GM19193 (cell line): Measurements from ENCODE around the gene NOP16.

Experiments used
- POLR2A ChIP-seq: IDR thresholded peaks from 4 replicates; pipeline ENCODE4 v1.6.1; 2011; ENCODE audit not compliant: insufficient read depth, insufficient read length; ENCODE audit errors: extremely low read depth

The NOP16 gene

DNA sequence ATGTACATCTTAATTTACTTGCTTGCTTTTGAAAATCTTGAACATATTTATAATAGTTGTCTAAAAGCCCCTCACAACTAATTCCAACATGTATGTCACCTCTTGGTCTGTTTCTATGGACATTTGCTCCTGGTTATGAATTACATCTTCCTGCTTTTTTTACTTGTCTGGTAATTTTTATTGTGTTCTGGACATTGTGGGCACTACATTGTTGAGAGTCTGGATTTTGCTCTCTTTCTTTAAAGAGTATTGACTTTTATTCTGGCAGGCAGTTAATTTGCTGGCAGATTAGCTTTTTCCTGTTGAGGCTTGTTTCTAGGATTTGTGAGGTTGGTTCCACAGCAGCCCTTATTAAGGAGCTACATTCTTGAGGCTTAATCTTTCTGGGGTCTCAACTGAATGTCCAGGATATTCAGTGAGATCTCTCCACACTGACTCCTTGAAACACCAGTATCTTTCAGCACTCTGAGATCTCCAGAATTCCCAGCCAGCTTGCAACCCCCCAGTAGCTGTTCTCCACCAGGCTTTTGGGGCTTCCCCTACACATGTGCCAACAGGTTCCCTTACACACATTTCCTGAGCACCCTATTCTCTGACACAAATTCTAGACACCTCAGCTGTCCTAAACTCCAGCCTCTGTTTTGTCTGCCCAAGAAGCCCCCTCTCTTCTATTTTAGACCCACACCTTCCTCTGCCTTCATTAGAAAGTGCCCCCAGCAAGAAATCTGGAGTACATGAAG is 54.2 kb downstream of the NOP16 start:
- TF ChIP-seq POLR2A, result no peak
